Activated CD4-positive, alpha-beta T cell treated with anti-CD3 and anti-CD28 coated beads, Interleukin-10, Interleukin-2, amounts not matched to agents 100 ng/mL and 50 ng/mL, durations not matched to agents 16 hours and 8 hours (primary cell): ENCODE data around the gene RASGEF1C.
A peak's percentile ranks its signal among the peaks of the same experiment; 100 is the strongest.
"Not testable (repeated sequence)": the region's sequence is repeated elsewhere in the genome, so short reads cannot be mapped to it uniquely, and the experiment has no call there.

Source experiments
- DNase-seq: peaks from one replicate; pipeline ENCODE4 v3.0.0-alpha.2; 2020

RASGEF1C gene

GRCh38 chr5:180098991-180099732, 109.8 kb downstream of the RASGEF1C start:
- DNase-seq: no peak

- DNase-seq: no peak
Measured at GRCh38 chr5:180098526-180098925, 110.5 kb downstream of the RASGEF1C start.

- DNase-seq: no peak
Measured at GRCh38 chr5:180097926-180098325, 111.1 kb downstream of the RASGEF1C start.

GRCh38 chr5:180097163-180097894, 111.7 kb downstream of the RASGEF1C start:
- DNase-seq: no peak

GRCh38 chr5:180096616-180097015, 112.4 kb downstream of the RASGEF1C start:
- no peak for DNase-seq

GRCh38 chr5:180095545-180095944, 113.5 kb downstream of the RASGEF1C start:
- no peak for DNase-seq

GRCh38 chr5:180093651-180094382, 115.2 kb downstream of the RASGEF1C start:
- DNase-seq: no peak

- no peak for DNase-seq
Measured at GRCh38 chr5:180093241-180093640, 115.8 kb downstream of the RASGEF1C start.

GRCh38 chr5:180090769-180091546, 118.1 kb downstream of the RASGEF1C start:
- peak; percentile 22 for DNase-seq

GRCh38 chr5:180090098-180090768, 118.8 kb downstream of the RASGEF1C start:
- peak; percentile 76 for DNase-seq

- not testable (repeated sequence) for DNase-seq
Measured at GRCh38 chr5:180089628-180090027, 119.4 kb downstream of the RASGEF1C start.

- DNase-seq: no peak
Measured at GRCh38 chr5:180088561-180088960, 120.5 kb downstream of the RASGEF1C start.

- no peak for DNase-seq
Measured at GRCh38 chr5:180086816-180087399, 122.1 kb downstream of the RASGEF1C start.

- DNase-seq: no peak
Measured at GRCh38 chr5:180085837-180086236, 123.2 kb downstream of the RASGEF1C start.

GRCh38 chr5:180084638-180085561, 124.1 kb downstream of the RASGEF1C start:
- no peak for DNase-seq

GRCh38 chr5:180083529-180084060, 125.4 kb downstream of the RASGEF1C start:
- DNase-seq: no peak

- DNase-seq: no peak
Measured at GRCh38 chr5:180082633-180083420, 126.2 kb downstream of the RASGEF1C start.

- DNase-seq: no peak
Measured at GRCh38 chr5:180081481-180081880, 127.5 kb downstream of the RASGEF1C start.

- DNase-seq: no peak
Measured at GRCh38 chr5:180080486-180081280, 128.3 kb downstream of the RASGEF1C start.
